Colonic mucosa (tissue), 4 donors: ENCODE measurements around the gene SEC14L5. TPM values are rescaled to one million over a fixed set of nuclear protein-coding genes. Genes with fewer than 3 reads are reported as not detected.
A peak's percentile ranks its signal among the peaks of the same experiment; 100 is the strongest.

ENCODE experiments used
- DNase-seq: peaks from one replicate; pipeline ENCODE4 v3.0.0-alpha.2; 2020
- H3K27ac ChIP-seq: fragments of 200-600 bp; one replicate; pipeline ENCODE4 v1.8.0; 2021
- H3K27me3 ChIP-seq: fragments of 200-600 bp; one replicate; pipeline ENCODE4 v1.8.0; 2021
- H3K36me3 ChIP-seq: fragments of 200-600 bp; one replicate; pipeline ENCODE4 v1.8.0; 2021
- H3K4me1 ChIP-seq: fragments of 200-600 bp; one replicate; pipeline ENCODE4 v1.8.0; 2021; ENCODE audit warnings: mild to moderate bottlenecking
- H3K4me3 ChIP-seq: fragments of 200-600 bp; one replicate; pipeline ENCODE4 v1.8.0; 2021
- H3K9ac ChIP-seq, 2 donors: one replicate each; pipeline ENCODE4 v1.7.0; 2013; ENCODE audit warnings: control low read depth in 2 of 2, low read depth in 2 of 2, low read length in 2 of 2
- H3K9me3 ChIP-seq: fragments of 200-600 bp; one replicate; pipeline ENCODE4 v1.8.0; 2021
- intact Hi-C: fragments of 100-400 bp; cut with DNase I; formaldehyde crosslinking; loops from one replicate; pipeline ENCODE4 v1.14.1; 2022
- total RNA-seq, 2 donors: library from RNA; stranded (reverse); fragmentation: NEBNext Ultra II Directional in 1 of 2; extraction: Animal tissue kit (Norgen Biotek cat#: 25700) in 1 of 2; gene quantifications; one replicate each; pipeline ENCODE4 v1.2.1, GENCODE V29; 2021
- TF ChIP-seq, protein P1 (sequence below): fragments of 200-600 bp; IDR thresholded peaks from one replicate; pipeline ENCODE4 v1.8.0; 2022; ENCODE audit warnings: antibody characterized with exemption, mild to moderate bottlenecking
- donor health status: healthy.
- donor health status: DM: no; HTN: no; CAD: no.
- donor health status: DM: no; HTN: no; CAD: no.

The SEC14L5 gene
- 1 to 10 TPM in 1 of 2 donors, under 1 TPM in 1; 0.59 to 1.8 TPM for total RNA-seq

DNA sequence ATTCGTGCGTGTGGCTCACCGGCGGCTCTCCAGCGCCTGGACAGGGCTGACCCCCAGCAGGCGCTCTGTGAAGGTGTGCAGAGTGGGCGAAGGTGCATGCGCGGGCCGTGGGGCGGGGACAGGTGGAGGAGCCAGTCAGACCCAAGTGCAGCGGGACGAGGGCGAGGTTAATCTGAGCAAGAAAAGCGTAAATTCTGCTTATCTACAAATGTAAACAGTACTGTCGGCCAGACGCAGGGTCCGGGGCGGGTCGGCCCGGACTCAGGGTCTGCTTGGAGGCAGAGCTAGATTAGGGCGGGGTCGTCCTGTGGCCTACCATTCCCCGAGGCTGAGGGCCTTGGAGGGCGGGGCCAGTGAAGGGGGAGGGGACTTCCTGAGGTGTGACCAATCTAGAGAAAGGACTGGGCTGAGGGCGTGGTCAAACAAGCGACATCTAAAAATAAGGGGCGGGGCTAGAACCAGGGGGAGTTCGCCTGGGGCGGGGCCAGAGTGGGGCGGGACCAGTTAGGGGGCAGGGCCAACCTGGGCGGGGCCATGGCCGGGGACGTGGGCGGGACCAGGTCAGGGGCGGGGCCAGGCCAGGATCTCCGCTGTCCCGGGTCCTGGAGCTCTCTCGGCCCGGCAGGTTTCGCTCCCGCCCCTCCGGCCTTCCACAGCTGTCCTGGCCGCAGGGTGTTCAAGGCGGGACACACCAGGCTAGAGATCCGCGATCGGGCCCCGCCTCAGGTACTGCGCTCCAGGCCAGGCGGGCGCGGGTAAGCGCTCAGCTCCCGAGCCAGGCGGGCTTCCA is at the start of gene SEC14L5:
Gene SEC14L5 (plus strand): TSS at position 611 of the 790 bp plus-strand sequence. CDS start 994 bp downstream, outside the sequence.
- TF ChIP-seq, protein P1, sequence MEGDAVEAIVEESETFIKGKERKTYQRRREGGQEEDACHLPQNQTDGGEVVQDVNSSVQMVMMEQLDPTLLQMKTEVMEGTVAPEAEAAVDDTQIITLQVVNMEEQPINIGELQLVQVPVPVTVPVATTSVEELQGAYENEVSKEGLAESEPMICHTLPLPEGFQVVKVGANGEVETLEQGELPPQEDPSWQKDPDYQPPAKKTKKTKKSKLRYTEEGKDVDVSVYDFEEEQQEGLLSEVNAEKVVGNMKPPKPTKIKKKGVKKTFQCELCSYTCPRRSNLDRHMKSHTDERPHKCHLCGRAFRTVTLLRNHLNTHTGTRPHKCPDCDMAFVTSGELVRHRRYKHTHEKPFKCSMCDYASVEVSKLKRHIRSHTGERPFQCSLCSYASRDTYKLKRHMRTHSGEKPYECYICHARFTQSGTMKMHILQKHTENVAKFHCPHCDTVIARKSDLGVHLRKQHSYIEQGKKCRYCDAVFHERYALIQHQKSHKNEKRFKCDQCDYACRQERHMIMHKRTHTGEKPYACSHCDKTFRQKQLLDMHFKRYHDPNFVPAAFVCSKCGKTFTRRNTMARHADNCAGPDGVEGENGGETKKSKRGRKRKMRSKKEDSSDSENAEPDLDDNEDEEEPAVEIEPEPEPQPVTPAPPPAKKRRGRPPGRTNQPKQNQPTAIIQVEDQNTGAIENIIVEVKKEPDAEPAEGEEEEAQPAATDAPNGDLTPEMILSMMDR = no peak
- no peaks in the 10 kb centered on the region for H3K27me3 ChIP-seq
- peak; percentile 100 for DNase-seq
- H3K4me1 ChIP-seq = peaks cover 5% of the 10 kb centered on the region
- peak within 1 kb of the TSS; percentile 45 for H3K4me3 ChIP-seq
- intact Hi-C loops = loop anchor here (5.0 to 10.0 kb wide), 2 partner anchors 116 to 223 kb away; partner anchors contain the start of genes ANKS3 and DNAAF8
- H3K36me3 ChIP-seq = no peaks in the 10 kb centered on the region
- peak within 1 kb of the TSS; percentile 52 to 55 for H3K9ac ChIP-seq
- peak within 1 kb of the TSS; percentile 78 for H3K27ac ChIP-seq
- H3K9me3 ChIP-seq = no peaks in the 10 kb centered on the region

DNA sequence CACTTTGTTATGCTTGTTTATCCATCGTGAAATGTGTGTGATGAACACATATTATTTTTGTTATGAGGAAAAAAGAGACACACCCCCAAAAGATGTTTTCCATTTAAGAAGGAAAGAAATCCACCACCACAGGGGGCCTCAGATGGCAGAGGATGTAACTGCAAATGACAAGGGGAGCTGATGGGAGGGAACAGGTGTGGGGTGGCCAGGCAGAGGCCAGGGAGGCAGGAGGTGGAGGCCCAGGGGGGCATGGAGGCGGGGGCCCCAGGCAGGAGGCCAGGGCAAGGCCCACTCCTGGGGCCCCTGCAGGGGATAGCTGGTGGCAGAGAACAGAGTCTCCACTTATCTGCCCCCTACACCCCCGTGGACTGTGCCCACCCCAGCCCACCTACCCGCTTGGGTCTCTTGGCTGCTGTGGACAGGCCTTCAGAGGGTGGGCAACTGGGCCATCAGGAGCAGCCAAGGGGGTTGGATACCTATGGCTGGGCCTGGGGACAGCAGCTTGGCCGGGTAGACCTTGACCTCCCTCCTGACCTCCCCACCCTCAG is 49.2 kb upstream of the SEC14L5 start:
- Histone ChIP-seq H3K9ac (no peak overlapping the region), H3K27me3 (no peaks in the 10 kb centered on the region), H3K4me1 (no peaks in the 10 kb centered on the region), H3K9me3 (no peaks in the 10 kb centered on the region), H3K4me3 (no peak overlapping the region), H3K27ac (no peak overlapping the region), H3K36me3 (no peaks in the 10 kb centered on the region)
- TF ChIP-seq, protein P1 = no peak
- intact Hi-C loops = no loop called here
- DNase-seq = no peak

DNA sequence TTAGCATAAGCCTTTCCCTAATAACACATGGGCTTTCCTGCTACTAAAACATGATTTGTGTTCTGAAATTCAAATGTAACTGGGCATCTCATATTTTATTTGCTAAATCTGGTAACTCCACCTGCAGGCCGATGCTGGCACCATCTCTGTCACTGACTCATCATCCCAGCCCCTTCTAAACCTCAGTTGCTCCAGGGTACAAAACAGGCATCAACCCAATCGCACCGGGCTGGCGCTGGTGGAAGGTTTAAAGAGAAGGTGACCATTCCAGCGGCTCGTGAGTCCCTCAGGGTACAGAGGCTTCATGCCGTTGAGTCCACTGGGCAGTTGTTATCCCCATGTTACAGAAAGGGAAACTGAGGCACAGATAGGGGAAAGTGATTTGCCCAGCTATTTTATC is 48.3 kb upstream of the SEC14L5 start:
- no peak for DNase-seq
- H3K27me3 ChIP-seq = no peaks in the 10 kb centered on the region
- H3K36me3 ChIP-seq = no peaks in the 10 kb centered on the region
- H3K27ac ChIP-seq = no peak overlapping the region
- no peaks in the 10 kb centered on the region for H3K9me3 ChIP-seq
- H3K4me3 ChIP-seq = no peak overlapping the region
- no peak overlapping the region for H3K9ac ChIP-seq
- no peaks in the 10 kb centered on the region for H3K4me1 ChIP-seq
- intact Hi-C loops = no loop called here
- TF ChIP-seq, protein P1 = no peak

DNA sequence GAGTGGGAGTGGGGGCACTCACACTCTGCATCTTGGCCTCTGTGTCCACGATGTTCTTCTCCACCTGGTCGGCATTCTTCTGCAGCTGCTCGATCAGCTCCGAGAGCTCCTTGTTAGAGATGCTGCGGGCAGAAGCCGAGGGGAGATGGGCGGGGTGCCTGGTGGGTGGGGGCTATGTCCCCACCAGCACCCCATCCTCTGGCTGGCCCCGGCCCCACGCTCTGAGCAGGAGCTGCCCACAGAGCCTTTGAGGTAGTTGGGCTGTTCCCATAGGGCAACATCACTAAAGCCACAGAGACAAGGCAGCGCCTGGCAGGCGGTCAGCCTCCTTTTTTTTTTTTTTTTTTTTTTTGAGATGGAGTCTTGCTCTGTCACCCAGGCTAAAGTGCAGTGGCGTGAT is 47.3 kb upstream of the SEC14L5 start:
- TF ChIP-seq, protein P1 = no peak
- H3K27me3 ChIP-seq = no peaks in the 10 kb centered on the region
- no peaks in the 10 kb centered on the region for H3K4me1 ChIP-seq
- H3K9me3 ChIP-seq = no peaks in the 10 kb centered on the region
- no peak for DNase-seq
- H3K4me3 ChIP-seq = no peak overlapping the region
- H3K9ac ChIP-seq = no peak overlapping the region
- H3K27ac ChIP-seq = no peak overlapping the region
- no peaks in the 10 kb centered on the region for H3K36me3 ChIP-seq
- intact Hi-C loops = no loop called here

DNA sequence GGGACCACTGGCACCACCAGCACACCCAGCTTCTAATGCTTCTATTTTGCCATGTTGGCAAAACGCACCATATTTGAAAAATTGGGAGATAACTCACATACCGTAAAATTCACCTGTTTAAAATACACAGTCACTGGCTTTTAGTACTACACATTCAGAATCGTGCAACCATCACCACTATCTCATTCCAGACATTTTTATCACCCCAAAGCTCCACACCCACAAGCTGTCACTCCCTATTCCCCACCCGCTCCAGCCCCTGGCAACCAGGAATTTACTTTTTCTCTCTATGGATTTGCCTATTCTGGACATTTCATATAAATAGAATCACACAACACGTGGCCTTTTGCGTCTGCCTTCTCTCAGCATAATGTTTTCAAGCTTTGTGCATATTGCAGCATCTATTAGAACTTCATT is 46.2 kb upstream of the SEC14L5 start:
- no peak overlapping the region for H3K9ac ChIP-seq
- intact Hi-C loops = no loop called here
- no peaks in the 10 kb centered on the region for H3K27me3 ChIP-seq
- no peak for DNase-seq
- TF ChIP-seq, protein P1 = no peak
- H3K36me3 ChIP-seq = no peaks in the 10 kb centered on the region
- H3K27ac ChIP-seq = no peak overlapping the region
- no peaks in the 10 kb centered on the region for H3K4me1 ChIP-seq
- H3K9me3 ChIP-seq = no peaks in the 10 kb centered on the region
- H3K4me3 ChIP-seq = no peak overlapping the region
